Ovary (tissue), 9 donors: ENCODE results near the gene SERPINB6. TPM values are rescaled to one million over a fixed set of nuclear protein-coding genes. Genes with fewer than 3 reads are reported as not detected.
A peak's percentile ranks its signal among the peaks of the same experiment; 100 is the strongest.
"Not testable (repeated sequence)": the region's sequence is repeated elsewhere in the genome, so short reads cannot be mapped to it uniquely, and the experiment has no call there.

Experiments
- DNase-seq, 5 donors: peaks; one replicate each; pipeline ENCODE4 v3.0.0-alpha.2; 2019 to 2020
- H3K27ac ChIP-seq, 2 donors: fragments of 200-600 bp; one replicate each; pipeline versions ENCODE4 v1.5.1 to v1.8.0; 2019 to 2022
- H3K27me3 ChIP-seq: fragments of 200-600 bp; one replicate; pipeline ENCODE4 v1.8.0; 2022
- H3K36me3 ChIP-seq: fragments of 200-600 bp; sonication (generic); one replicate; pipeline ENCODE4 v1.5.1; 2019
- H3K4me1 ChIP-seq: one replicate; pipeline ENCODE4 v1.8.1; 2013; ENCODE audit warnings: mild to moderate bottlenecking, moderate library complexity; ENCODE audit not compliant: insufficient read depth
- H3K4me3 ChIP-seq: fragments of 200-600 bp; sonication (generic); one replicate; pipeline ENCODE4 v1.5.1; 2017
- H3K9me3 ChIP-seq, 2 donors: fragments of 200-600 bp in 1 of 2; sonication (generic) in 1 of 2; one replicate each; pipeline versions ENCODE4 v1.5.1 to v1.8.1; 2013 to 2019; ENCODE audit warnings: mild to moderate bottlenecking in 1 of 2, moderate library complexity in 1 of 2
- CTCF ChIP-seq, 3 donors: fragments of 450-650 bp in 2 of 3; fragments of 200-600 bp in 1 of 3; IDR thresholded peaks; one replicate each; pipeline versions ENCODE4 v1.5.1 to v1.8.0; 2016 to 2022; ENCODE audit warnings: antibody characterized with exemption in 3 of 3, mild to moderate bottlenecking in 1 of 3
- EP300 ChIP-seq: sonication (generic); formaldehyde crosslinking; IDR thresholded peaks from one replicate; pipeline ENCODE4 v1.6.1; 2017; ENCODE audit warnings: antibody characterized with exemption
- POLR2A ChIP-seq: fragments of 450-650 bp; IDR thresholded peaks from one replicate; pipeline ENCODE4 v1.6.1; 2017; ENCODE audit warnings: antibody characterized with exemption, mild to moderate bottlenecking, moderate library complexity
- WGBS, 3 donors: extraction: QIAGEN DNeasy Blood & Tissue Kit in 1 of 3; methylation state at CpG; one replicate each; pipeline versions ENCODE4 v1.1.5 to v1.1.7; 2013 to 2017; 5-methylcytosine and 5-hydroxymethylcytosine counted together
- intact Hi-C, 4 donors: fragments of 100-400 bp; cut with DNase I; formaldehyde crosslinking; loops; one replicate each; pipeline versions ENCODE4 v1.11.0 to v1.15.1; 2022 to 2023
- polyA plus RNA-seq, 2 donors: library from polyadenylated mRNA; stranded (reverse); fragments of 200-250 nt in 1 of 2; fragments of 350-450 nt in 1 of 2; fragmentation: Illumina TruSeq in 1 of 2; extraction: RNeasy Lipid Tissue Mini Kit (QIAGEN cat#74804) in 1 of 2; gene quantifications; one replicate each; pipeline ENCODE4 v1.2.3, GENCODE V29; 2013 to 2014
- total RNA-seq, 7 donors: library from RNA; depleted of rRNA in 2 of 7; stranded (reverse); fragments of >200 nt in 2 of 7; fragmentation: NEBNext Ultra II Directional in 3 of 7; extraction: Animal tissue kit (Norgen Biotek cat#: 25700) in 3 of 7; gene quantifications; one replicate each; pipeline versions ENCODE4 v1.1.0 to v1.2.4, GENCODE V29; 2016 to 2023
- donor health status: DM: no; HTN: no; CAD: no; lungs with moderate emphysema.
- donor health status: DM: no; HTN: no; CAD: no.
- donor health status: Bipolar disorder and iron deficiency.
- donor health status: DM: yes; HTN: yes; CAD: no.
- donor health status: DM: no; HTN: no; CAD: no.
- donor health status: DM: yes; HTN: yes; CAD: no.

The SERPINB6 gene
- total and polyA plus RNA-seq, 9 donors = 98.1 to 252 (median 156) TPM

DNA sequence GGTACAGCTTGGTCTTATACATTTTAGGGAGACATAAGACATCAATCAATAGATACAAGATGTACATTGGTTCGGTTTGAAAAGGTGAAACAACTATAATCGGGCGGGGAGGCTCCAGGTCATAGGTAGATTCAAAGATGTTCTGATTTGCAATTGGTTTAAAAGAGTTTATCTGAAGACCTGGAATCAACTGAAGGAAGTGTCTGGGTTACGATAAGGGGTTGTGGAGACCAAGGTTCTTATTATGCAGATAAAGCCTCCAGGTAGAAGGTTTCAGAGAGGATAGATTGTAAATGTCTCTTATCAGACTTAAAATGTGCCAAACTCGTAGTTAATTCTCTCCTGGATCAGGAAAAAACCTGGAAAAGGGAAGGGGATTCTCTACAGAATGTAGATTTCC lies 5.9 kb upstream of the SERPINB6 start:
- Histone ChIP-seq H3K36me3 (no peaks in the 10 kb centered on the region), H3K4me1 (peaks cover 8% of the 10 kb centered on the region), H3K9me3 (no peaks in the 10 kb centered on the region), H3K27me3 (no peaks in the 10 kb centered on the region), H3K27ac (peak overlapping the region in 1 of 2 donors; percentile 62), H3K4me3 (no peak overlapping the region)
- 72 to 78% (median 74%) methylated on average over 5 of the region's 5 CpGs for WGBS, 3 donors
- intact Hi-C loops = no loop called here
- DNase-seq = no peak
- TF ChIP-seq EP300 (no peak), POLR2A (no peak), CTCF (IDR thresholded peaks at IDR 0.05) (no peak)

- H3K9me3 ChIP-seq = no peaks in the 10 kb centered on the region
These were observed 5.3 kb upstream of the SERPINB6 start for GRCh38 chr6:2976571-2977085.

GRCh38 chr6:2976060-2976459 lies 4.7 kb upstream of the SERPINB6 start:
- Histone ChIP-seq H3K9me3 (no peaks in the 10 kb centered on the region), H3K27ac (no peak overlapping the region), H3K27me3 (no peaks in the 10 kb centered on the region), H3K4me3 (no peak overlapping the region), H3K36me3 (no peaks in the 10 kb centered on the region), H3K4me1 (peaks cover 8% of the 10 kb centered on the region)
- WGBS, 3 donors = 90 to 91% (median 91%) methylated on average over 5 of the region's 5 CpGs
- TF ChIP-seq EP300 = no peak
- TF ChIP-seq POLR2A = no peak
- no peak for TF ChIP-seq CTCF (IDR thresholded peaks at IDR 0.05)
- DNase-seq = no peak
- intact Hi-C loops = no loop called here

More at GRCh38 chr6:2976571-2977085, 5.3 kb upstream of the SERPINB6 start:
- Histone ChIP-seq H3K27me3 (no peaks in the 10 kb centered on the region), H3K27ac (peak overlapping the region in 1 of 2 donors; percentile 62), H3K4me1 (peaks cover 8% of the 10 kb centered on the region), H3K36me3 (no peaks in the 10 kb centered on the region), H3K4me3 (no peak overlapping the region)
- intact Hi-C loops = no loop called here
- no peak for TF ChIP-seq POLR2A
- no peak for TF ChIP-seq CTCF (IDR thresholded peaks at IDR 0.05)
- no peak for TF ChIP-seq EP300
- DNase-seq = no peak
- WGBS, 3 donors = 55 to 66% (median 61%) methylated on average over 7 of the region's 7 CpGs

DNA sequence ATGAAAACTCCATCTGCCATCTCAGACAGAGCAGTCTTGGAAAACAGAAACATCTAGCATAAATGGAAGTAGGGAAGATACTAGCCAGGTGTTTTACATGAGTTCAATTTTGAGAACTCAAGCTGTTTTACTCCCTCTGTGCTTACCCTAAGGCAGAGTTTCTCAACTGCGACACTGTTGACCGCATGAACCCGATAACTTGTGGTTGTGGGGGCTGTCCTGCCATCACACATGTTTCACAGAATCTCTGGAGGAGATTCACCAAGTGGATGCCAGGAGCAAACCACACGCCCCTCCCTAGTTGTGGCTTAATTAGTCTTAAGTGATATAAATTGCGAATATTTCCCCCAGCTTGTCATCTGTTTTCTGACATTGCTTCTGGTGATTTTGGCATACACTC lies 2.3 kb upstream of the SERPINB6 start:
- H3K4me3 ChIP-seq = no peak overlapping the region
- 34 to 54% (median 46%) methylated on average over 5 of the region's 5 CpGs for WGBS, 3 donors
- no peak for TF ChIP-seq EP300
- no peak for TF ChIP-seq POLR2A
- TF ChIP-seq CTCF (IDR thresholded peaks at IDR 0.05) = no peak
- DNase-seq = no peak
- H3K27ac ChIP-seq = no peak overlapping the region
- H3K4me1 ChIP-seq = peaks cover 7% of the 10 kb centered on the region
- no peaks in the 10 kb centered on the region for H3K27me3 ChIP-seq
- no peaks in the 10 kb centered on the region for H3K9me3 ChIP-seq
- intact Hi-C loops = no loop called here
- H3K36me3 ChIP-seq = no peaks in the 10 kb centered on the region

DNA sequence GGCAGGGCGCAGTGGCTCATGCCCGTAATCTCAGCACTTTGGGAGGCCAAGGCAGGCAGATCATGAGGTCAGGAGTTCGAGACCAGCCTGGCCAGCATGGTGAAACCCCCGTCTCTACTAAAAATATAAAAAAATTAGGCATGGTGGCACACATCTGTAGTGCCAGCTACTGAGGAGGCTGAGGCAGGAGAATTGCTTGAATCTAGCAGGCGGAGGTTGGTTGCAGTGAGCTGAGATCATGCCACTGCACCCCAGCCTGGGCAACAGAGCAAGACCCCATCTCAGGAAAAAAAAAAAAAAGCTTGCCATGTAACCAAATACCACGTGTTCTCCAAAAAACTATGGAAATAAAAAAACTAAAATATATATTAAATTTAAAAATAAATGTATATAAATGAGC lies 1.8 kb upstream of the SERPINB6 start:
- DNase-seq, H3K4me1 ChIP-seq, H3K9me3 ChIP-seq, H3K4me3 ChIP-seq, intact Hi-C loops, H3K27ac ChIP-seq, H3K36me3 ChIP-seq, H3K27me3 ChIP-seq: not testable (repeated sequence)
- WGBS, 3 donors = 90 to 96% (median 94%) methylated on average over 6 of the region's 6 CpGs

DNA sequence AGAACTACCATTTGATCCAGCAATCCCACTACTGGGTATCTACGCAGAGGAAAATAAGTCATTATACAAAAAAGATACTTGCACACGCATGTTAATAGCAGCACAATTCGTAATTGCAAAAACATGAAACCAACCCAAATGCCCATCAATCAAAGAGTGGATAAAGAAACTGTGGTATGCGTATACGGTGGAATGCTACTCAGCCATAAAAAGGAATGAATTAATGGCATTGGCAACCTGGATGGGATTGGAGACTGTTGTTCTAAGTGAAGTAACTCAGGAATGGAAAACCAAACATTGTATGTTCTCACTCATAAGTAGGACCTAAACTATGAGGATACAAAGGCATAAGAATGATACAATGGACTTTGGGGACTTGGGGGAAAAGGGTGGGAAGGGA lies 1.3 kb upstream of the SERPINB6 start:
- DNase-seq, H3K27me3 ChIP-seq, H3K36me3 ChIP-seq, H3K4me1 ChIP-seq, H3K9me3 ChIP-seq, H3K27ac ChIP-seq, H3K4me3 ChIP-seq, intact Hi-C loops: not testable (repeated sequence)
- WGBS, 3 donors = 93 to 96% (median 96%) methylated on average over 5 of the region's 5 CpGs

GRCh38 chr6:2972219-2972487 lies 786 bp upstream of the SERPINB6 start:
- H3K27me3 ChIP-seq, intact Hi-C loops, H3K4me1 ChIP-seq, H3K36me3 ChIP-seq, DNase-seq, H3K9me3 ChIP-seq: not testable (repeated sequence)
- WGBS, 3 donors = 5 to 25% (median 19%) methylated on average over 1 of the region's 1 CpG
- peak overlapping the region; percentile 87 to 99 for H3K27ac ChIP-seq
- peak overlapping the region; percentile 78 for H3K4me3 ChIP-seq
